ENCODE results near the gene STX3.
A peak's percentile ranks its signal among the peaks of the same experiment; 100 is the strongest.

The STX3 gene

DNA sequence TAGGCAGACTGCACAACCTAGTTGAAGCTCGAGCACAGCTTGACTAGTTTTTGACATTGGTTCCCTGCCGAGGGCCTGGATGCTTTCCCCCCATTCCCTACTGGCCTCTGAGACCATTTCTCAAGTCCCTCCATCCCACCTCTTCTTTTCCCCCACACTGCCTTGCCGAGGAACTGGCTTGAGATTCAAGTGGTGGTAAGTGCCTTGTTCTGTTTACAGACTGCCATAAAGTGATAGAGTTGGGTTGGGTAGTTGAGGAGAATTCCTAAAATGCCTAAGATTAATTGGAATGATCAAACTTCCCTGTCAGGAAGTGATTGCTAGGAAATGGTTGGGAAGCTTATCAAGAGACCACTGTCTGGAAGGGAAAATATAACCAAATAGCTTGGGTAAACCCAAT, 39.2 kb downstream of the STX3 start:
- TF ChIP-seq, protein P1, sequence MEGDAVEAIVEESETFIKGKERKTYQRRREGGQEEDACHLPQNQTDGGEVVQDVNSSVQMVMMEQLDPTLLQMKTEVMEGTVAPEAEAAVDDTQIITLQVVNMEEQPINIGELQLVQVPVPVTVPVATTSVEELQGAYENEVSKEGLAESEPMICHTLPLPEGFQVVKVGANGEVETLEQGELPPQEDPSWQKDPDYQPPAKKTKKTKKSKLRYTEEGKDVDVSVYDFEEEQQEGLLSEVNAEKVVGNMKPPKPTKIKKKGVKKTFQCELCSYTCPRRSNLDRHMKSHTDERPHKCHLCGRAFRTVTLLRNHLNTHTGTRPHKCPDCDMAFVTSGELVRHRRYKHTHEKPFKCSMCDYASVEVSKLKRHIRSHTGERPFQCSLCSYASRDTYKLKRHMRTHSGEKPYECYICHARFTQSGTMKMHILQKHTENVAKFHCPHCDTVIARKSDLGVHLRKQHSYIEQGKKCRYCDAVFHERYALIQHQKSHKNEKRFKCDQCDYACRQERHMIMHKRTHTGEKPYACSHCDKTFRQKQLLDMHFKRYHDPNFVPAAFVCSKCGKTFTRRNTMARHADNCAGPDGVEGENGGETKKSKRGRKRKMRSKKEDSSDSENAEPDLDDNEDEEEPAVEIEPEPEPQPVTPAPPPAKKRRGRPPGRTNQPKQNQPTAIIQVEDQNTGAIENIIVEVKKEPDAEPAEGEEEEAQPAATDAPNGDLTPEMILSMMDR (conservative IDR thresholded peaks at IDR 0.05; ENCODE audit: control insufficient read depth, insufficient read depth, low read depth, low read length) = no peak

DNA sequence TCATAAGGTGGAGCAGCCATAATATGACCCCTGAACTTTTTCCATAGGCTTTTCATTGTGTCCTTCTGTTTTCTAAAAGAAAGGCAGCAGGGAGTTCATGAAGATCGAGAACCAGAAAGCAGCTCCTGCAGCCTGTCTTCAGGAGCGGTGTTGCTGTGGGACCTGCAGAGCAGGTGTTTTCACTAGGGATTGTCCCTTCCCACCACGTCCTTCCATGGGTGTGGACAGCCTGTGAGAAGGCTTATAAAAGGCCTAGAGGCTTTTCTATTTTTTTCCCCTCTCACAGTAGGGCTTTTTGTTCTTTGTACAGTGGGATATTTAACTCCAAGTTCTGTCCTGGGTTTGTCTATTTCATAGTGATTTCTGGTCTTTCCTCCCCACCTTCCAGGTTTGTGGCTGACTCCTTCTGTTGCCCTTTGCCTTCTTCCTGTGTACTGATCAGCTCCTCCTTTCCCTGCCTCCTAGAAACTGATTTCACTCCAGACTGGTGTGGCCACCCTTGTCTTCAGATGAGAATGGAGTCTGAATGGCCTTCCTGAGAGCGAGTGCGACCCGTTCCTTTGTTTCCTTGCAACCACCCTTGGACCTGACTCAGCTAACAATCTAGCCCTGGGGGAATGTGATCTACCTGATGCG, 45.3 kb downstream of the STX3 start:
- TF ChIP-seq, protein P1 (conservative IDR thresholded peaks at IDR 0.05; ENCODE audit: control insufficient read depth, insufficient read depth, low read depth, low read length) = no peak
- no peak for DNase-seq (ENCODE audit: low read depth)
- no peak overlapping the region for H3K4me3 ChIP-seq (ENCODE audit: control insufficient read depth, low read depth, low read length)

More for the DNA sequence above, 39.2 kb downstream of the STX3 start:
- DNase-seq (ENCODE audit: low read depth) = no peak
- no peak overlapping the region for H3K4me3 ChIP-seq (ENCODE audit: control insufficient read depth, low read depth, low read length)

DNA sequence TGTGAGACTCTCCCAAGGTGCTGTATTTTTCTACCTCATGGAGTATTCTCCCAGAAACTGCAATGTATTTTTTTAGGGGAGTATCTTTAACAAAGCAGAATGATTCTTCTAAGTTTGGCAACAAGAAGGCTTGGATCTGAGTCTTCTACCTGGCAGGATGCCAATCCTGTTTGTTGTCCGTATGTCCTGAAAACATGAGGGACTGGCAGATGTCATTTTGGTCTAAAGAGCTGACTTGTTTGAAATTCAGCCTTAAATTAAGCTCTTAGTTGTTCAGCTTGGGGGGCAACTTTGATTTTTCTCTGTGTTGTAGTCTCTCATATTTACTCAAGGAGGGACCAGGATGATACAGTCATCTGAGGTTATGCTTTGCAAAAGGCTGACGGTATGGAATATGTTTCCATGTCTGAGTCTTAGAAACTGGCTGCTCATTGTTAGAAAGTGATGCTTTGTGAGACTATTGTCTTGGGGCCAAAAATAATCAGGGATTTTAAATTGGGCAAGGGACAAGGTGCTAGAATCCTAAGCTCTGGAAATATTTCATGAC, 46.1 kb downstream of the STX3 start:
- peak; percentile 7 for DNase-seq (ENCODE audit: low read depth)
- no peak overlapping the region for H3K4me3 ChIP-seq (ENCODE audit: control insufficient read depth, low read depth, low read length)
- TF ChIP-seq, protein P1 (conservative IDR thresholded peaks at IDR 0.05; ENCODE audit: control insufficient read depth, insufficient read depth, low read depth, low read length) = no peak

DNA sequence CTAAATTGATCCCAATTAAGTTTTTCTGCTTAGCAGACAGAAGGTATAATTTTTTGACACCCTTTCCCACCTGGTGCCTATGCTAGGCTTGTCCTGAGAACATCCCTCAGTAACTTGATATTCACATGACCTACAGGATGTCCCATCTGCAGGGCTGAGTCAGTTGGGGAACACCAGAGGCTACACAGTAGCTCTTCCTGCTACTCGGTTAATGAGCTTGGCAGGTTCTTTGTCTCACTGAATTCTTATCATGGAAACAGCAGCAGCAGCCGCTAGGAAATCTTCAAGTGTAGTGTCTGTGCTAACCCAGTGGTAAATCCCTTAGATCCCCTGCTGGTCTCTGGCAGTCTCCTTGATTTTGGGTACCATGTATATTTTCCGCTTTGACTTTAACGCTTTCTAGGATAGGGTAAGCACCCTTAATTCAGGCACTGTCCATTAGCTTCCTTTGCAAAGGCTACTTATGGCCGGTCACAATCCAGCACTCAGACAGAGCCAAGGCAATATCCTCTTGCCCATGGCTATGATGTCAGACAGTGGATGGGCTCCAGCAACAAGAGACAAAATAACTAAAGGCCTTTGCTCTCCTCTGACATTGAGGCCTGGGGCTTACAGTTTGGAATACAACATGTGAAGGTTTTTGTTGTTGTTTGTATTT, 46.9 kb downstream of the STX3 start:
- H3K4me3 ChIP-seq (ENCODE audit: control insufficient read depth, low read depth, low read length) = no peak overlapping the region
- TF ChIP-seq, protein P1 (conservative IDR thresholded peaks at IDR 0.05; ENCODE audit: control insufficient read depth, insufficient read depth, low read depth, low read length) = no peak
- peak; percentile 49 for DNase-seq (ENCODE audit: low read depth)

DNA sequence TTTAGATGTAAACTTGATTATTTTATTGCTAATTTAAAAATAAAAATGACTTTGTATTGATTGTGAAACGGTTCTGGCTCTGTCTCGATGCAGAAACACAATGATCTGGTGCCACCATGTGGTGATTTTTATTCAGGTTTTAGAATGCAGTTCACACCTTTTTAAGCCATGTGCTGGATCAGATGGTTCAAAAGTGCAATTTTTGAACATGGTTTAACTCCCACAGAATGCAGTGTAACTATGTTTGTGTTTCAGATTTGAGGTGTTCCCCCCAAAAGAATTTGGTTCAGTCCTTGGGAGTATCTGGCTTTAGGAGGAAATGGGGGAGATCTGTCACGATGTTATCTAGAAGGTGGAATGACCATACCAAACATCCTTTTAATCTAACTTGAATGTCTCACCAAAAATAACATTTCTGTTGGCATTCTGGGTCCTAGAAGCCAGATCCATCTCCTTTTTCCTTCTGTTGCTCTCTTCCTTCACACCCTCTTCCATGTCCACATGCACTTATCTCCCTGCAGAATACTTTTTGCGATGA, 47.5 kb downstream of the STX3 start:
- TF ChIP-seq, protein P1 (conservative IDR thresholded peaks at IDR 0.05; ENCODE audit: control insufficient read depth, insufficient read depth, low read depth, low read length) = peak; percentile 58
- DNase-seq (ENCODE audit: low read depth) = peak; percentile 68
- H3K4me3 ChIP-seq (ENCODE audit: control insufficient read depth, low read depth, low read length) = no peak overlapping the region

DNA sequence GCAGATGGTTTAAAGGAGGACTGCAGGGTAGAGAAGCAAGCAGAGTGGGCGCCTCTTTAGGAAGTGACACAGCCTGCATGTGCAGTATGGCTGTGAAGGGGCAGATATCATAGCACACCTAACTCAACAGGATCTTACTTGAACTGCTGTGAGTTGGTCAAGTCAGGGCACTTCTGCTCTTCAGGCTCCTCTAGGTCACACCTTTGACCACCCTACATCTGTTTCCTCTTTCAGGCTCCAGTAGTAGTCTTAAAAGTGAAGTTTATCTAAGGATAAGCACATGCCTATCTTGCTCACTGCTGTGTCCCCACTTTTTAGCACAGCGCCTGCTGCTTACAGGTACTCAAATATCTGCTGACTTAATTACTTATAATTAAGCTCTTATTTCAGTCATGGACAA, 48.9 kb downstream of the STX3 start:
- H3K4me3 ChIP-seq (ENCODE audit: control insufficient read depth, low read depth, low read length) = no peak overlapping the region
- TF ChIP-seq, protein P1 (conservative IDR thresholded peaks at IDR 0.05; ENCODE audit: control insufficient read depth, insufficient read depth, low read depth, low read length) = no peak
- DNase-seq (ENCODE audit: low read depth) = no peak
